Testis (tissue), 3 donors: ENCODE results near the gene SLU7. TPM values are rescaled to one million over a fixed set of nuclear protein-coding genes. Genes with fewer than 3 reads are reported as not detected.
A peak's percentile ranks its signal among the peaks of the same experiment; 100 is the strongest.

Source experiments
- DNase-seq: peaks from one replicate; pipeline ENCODE4 v3.0.0-alpha.2; 2019
- H3K27ac ChIP-seq, 2 donors: fragments of 200-600 bp; sonication (generic); one replicate each; pipeline ENCODE4 v1.5.1; 2019
- H3K27me3 ChIP-seq: fragments of 200-600 bp; sonication (generic); one replicate; pipeline ENCODE4 v1.5.1; 2019
- H3K36me3 ChIP-seq: fragments of 200-600 bp; sonication (generic); one replicate; pipeline ENCODE4 v1.5.1; 2017; ENCODE audit warnings: low read depth; ENCODE audit errors: missing control alignments
- H3K4me1 ChIP-seq: fragments of 200-600 bp; sonication (generic); one replicate; pipeline ENCODE4 v1.5.1; 2019
- H3K4me3 ChIP-seq, 2 donors: fragments of 200-600 bp; sonication (generic); one replicate each; pipeline ENCODE4 v1.5.1; 2017 to 2019
- H3K9me3 ChIP-seq: fragments of 200-600 bp; sonication (generic); one replicate; pipeline ENCODE4 v1.5.1; 2017
- POLR2A ChIP-seq: fragments of 450-650 bp; IDR thresholded peaks from one replicate; pipeline ENCODE4 v1.6.1; 2017; ENCODE audit warnings: antibody characterized with exemption, mild to moderate bottlenecking, moderate library complexity
- WGBS, 2 donors: methylation state at CpG; one replicate each; pipeline ENCODE4 v1.1.5; 2018; 5-methylcytosine and 5-hydroxymethylcytosine counted together
- intact Hi-C: fragments of 100-400 bp; cut with DNase I; formaldehyde crosslinking; loops from one replicate; pipeline ENCODE4 v1.15.1; 2023; ENCODE audit warnings: low total_unique reads
- polyA plus RNA-seq: library from polyadenylated mRNA; stranded (reverse); fragments of 350-450 nt; fragmentation: Illumina TruSeq; extraction: RNeasy Lipid Tissue Mini Kit (QIAGEN cat#74804); gene quantifications from one replicate; pipeline ENCODE4 v1.2.3, GENCODE V29; 2014; ENCODE audit warnings: low read depth, low replicate concordance; ENCODE audit not compliant: insufficient read depth
- total RNA-seq, 2 donors: library from RNA; depleted of rRNA; stranded (reverse); fragments of >200 nt; gene quantifications; one replicate each; pipeline ENCODE4 v1.2.3, GENCODE V29; 2016
- TF ChIP-seq, protein P1 (sequence below), 3 experiments: fragments of 450-650 bp in 2 of 3; fragments of 200-600 bp in 1 of 3; sonication (generic) in 1 of 3; IDR thresholded peaks; one replicate each; pipeline ENCODE4 v1.5.1; 2016 to 2019; ENCODE audit warnings: antibody characterized with exemption in 3 of 3, mild to moderate bottlenecking in 2 of 3, moderate library complexity in 1 of 3

The SLU7 gene
- total and polyA plus RNA-seq, 3 donors from 2014 or later, result 60.1 to 100.0 (median 92.4) TPM

DNA sequence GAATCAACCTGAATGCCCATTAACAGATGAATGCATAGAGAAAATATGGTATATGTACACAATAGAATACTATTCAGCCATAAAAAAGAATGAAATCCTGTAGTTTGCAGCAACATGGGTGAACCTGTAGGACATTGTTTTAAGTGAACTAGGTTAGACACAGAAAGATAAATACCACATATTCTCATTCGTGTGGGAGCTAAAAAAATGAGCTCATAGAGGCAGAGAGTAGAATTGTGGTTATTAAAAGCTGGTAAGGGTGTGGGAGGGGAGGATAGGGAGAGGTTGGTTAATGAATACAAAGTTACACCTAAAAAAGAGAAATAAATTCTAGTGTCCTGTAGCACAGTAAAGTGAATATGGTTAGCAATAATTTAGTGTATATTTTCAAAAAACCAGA lies 26.3 kb upstream of the SLU7 start:
- TF ChIP-seq POLR2A, result no peak
- TF ChIP-seq, protein P1, sequence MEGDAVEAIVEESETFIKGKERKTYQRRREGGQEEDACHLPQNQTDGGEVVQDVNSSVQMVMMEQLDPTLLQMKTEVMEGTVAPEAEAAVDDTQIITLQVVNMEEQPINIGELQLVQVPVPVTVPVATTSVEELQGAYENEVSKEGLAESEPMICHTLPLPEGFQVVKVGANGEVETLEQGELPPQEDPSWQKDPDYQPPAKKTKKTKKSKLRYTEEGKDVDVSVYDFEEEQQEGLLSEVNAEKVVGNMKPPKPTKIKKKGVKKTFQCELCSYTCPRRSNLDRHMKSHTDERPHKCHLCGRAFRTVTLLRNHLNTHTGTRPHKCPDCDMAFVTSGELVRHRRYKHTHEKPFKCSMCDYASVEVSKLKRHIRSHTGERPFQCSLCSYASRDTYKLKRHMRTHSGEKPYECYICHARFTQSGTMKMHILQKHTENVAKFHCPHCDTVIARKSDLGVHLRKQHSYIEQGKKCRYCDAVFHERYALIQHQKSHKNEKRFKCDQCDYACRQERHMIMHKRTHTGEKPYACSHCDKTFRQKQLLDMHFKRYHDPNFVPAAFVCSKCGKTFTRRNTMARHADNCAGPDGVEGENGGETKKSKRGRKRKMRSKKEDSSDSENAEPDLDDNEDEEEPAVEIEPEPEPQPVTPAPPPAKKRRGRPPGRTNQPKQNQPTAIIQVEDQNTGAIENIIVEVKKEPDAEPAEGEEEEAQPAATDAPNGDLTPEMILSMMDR (IDR thresholded peaks at IDR 0.05), result no peak
- H3K27ac ChIP-seq, result no peak overlapping the region
- H3K9me3 ChIP-seq, result no peaks in the 10 kb centered on the region
- no peak for DNase-seq
- intact Hi-C loops, result no loop called here
- H3K36me3 ChIP-seq, result no peaks in the 10 kb centered on the region
- no peaks in the 10 kb centered on the region for H3K27me3 ChIP-seq
- no peak overlapping the region for H3K4me3 ChIP-seq
- H3K4me1 ChIP-seq, result no peaks in the 10 kb centered on the region
- 48 to 71% methylated on average over 1 of the region's 1 CpG for WGBS, 2 donors

DNA sequence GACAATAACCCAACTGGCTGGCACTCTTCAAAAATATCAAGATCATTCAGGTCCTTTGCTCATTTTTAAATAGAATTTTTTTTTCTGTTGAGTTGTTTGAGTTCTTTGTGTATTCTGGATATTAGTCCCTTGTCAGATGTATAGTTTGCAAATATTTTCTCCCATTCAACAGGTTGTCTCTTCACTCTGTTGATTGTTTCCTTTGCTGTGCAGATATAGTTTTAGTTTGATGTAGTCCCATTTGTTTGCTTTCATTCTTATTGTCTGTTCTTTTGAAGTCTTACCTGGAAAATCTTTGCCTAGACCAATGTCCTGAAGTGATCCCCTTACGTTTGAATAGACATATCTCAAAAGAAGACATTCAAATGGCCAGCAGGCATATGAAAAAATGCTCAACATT lies 25.5 kb upstream of the SLU7 start:
- Histone ChIP-seq H3K27ac (no peak overlapping the region), H3K27me3 (no peaks in the 10 kb centered on the region), H3K9me3 (no peaks in the 10 kb centered on the region), H3K36me3 (no peaks in the 10 kb centered on the region), H3K4me3 (no peak overlapping the region), H3K4me1 (no peaks in the 10 kb centered on the region)
- intact Hi-C loops, result no loop called here
- no peak for DNase-seq
- TF ChIP-seq, protein P1 (IDR thresholded peaks at IDR 0.05), result no peak
- TF ChIP-seq POLR2A, result no peak
- WGBS, 2 donors, result 89 to 95% methylated on average over 1 of the region's 1 CpG

DNA sequence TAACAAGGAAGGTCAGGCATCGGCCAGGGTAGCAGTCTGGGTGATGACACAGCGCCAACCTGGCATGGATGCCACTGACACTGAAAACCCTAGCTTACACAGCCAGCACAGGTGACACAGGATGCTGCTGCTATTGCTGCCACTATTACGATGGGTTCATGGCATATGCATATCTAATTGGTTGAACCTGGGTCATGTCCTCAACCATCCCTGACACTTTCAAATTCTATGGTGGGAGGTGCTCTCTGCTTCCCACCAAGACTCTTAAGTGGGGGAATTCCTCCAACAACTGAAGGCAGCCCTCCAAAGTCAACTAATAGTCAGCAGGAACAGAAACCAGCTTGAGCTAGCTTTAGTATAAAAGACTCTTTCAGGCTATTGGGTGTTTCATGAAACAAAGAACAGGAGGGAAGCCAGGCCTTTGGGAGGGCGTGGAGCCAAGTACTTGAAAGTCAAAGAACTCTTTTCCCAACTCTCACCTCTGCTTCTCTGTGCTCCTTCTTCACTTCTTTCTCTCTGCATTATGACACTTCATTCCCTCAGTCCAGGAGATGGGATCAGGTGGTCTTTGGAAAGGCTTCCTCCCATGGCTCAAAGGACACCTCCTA lies 24.0 kb upstream of the SLU7 start:
- H3K4me1 ChIP-seq, result no peaks in the 10 kb centered on the region
- H3K27me3 ChIP-seq, result no peaks in the 10 kb centered on the region
- no peaks in the 10 kb centered on the region for H3K9me3 ChIP-seq
- H3K36me3 ChIP-seq, result no peaks in the 10 kb centered on the region
- WGBS, 2 donors, result 88 to 89% methylated on average over 4 of the region's 4 CpGs
- TF ChIP-seq POLR2A, result no peak
- TF ChIP-seq, protein P1 (IDR thresholded peaks at IDR 0.05), result no peak
- no peak overlapping the region for H3K27ac ChIP-seq
- no peak for DNase-seq
- intact Hi-C loops, result no loop called here
- H3K4me3 ChIP-seq, result no peak overlapping the region

DNA sequence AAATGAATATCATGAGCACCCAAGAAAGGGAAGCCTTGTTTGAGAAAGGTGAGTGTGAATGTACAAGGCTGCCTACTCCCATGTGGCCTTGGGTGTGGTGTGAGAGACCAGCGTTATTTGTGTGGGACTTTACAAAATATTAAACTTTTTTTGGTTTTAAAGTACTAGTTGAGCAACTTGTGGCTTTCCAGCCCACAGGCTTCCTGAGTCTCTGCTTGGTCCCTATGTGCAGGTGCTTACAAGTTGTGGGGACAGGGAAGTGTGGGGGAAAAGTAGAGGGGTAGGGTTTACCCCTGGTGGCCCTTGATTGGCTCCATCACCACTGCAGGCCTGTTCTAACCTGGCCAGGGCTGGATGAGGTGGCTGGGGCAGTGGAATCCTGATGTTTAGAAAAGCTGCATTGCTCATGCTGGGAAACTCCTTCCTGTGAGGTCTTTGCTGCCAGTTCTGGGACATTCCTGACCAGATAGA lies 22.5 kb upstream of the SLU7 start:
- TF ChIP-seq POLR2A, result no peak
- TF ChIP-seq, protein P1 (IDR thresholded peaks at IDR 0.05), result no peak
- no peaks in the 10 kb centered on the region for H3K27me3 ChIP-seq
- intact Hi-C loops, result no loop called here
- no peaks in the 10 kb centered on the region for H3K36me3 ChIP-seq
- no peak overlapping the region for H3K4me3 ChIP-seq
- H3K27ac ChIP-seq, result no peak overlapping the region
- 35 to 50% methylated on average over 1 of the region's 1 CpG for WGBS, 2 donors
- H3K4me1 ChIP-seq, result no peaks in the 10 kb centered on the region
- no peak for DNase-seq
- no peaks in the 10 kb centered on the region for H3K9me3 ChIP-seq

- intact Hi-C loops, result no loop called here
- no peaks in the 10 kb centered on the region for H3K4me1 ChIP-seq
- H3K27me3 ChIP-seq, result no peaks in the 10 kb centered on the region
- H3K9me3 ChIP-seq, result no peaks in the 10 kb centered on the region
- no peak overlapping the region for H3K27ac ChIP-seq
- H3K4me3 ChIP-seq, result peak overlapping the region; percentile 29 to 54
- WGBS, 2 donors, result 0 to 1% methylated on average over 11 of the region's 11 CpGs
- TF ChIP-seq POLR2A, result no peak
- TF ChIP-seq, protein P1 (IDR thresholded peaks at IDR 0.05), result peak; percentile 93 to 97 (median 93)
- H3K36me3 ChIP-seq, result no peaks in the 10 kb centered on the region
- peak; percentile 95 for DNase-seq
These were observed 20.3 kb upstream of the SLU7 start for GRCh38 chr5:160439205-160439600.
